PC-3 (cell line): ENCODE measurements around the gene GRIN2A.

ENCODE experiments used
- CTCF ChIP-seq: fragments of 300-600 bp; sonication (generic); conservative IDR thresholded peaks from 2 replicates; pipeline ENCODE4 v1.5.1; 2017; ENCODE audit warnings: antibody characterized with exemption, low read depth, mild to moderate bottlenecking, low read length
- EZH2 ChIP-seq: fragments of 300-600 bp; sonication (generic); IDR thresholded peaks from one replicate; pipeline ENCODE4 v1.6.1; 2017; ENCODE audit warnings: antibody characterized with exemption, mild to moderate bottlenecking, low read length; ENCODE audit not compliant: unreplicated experiment

DNA sequence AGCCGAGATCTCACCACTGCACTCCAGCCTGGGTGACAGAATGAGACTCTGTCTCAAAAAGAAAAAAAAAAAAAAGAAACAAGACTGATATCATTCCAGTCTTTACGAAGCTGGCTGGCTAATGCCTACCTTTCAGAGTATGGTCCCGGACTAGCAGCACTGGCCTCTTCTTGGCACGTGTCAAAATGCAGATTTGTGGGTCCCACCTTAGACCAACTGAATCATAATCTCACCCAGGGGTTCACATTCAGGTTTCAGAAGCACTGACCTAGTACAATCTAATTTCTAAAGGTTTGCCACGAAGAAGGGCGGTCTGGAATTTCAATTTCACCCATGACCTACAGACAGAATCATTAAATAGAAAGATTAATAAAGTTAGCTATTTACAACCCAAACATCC, 43.4 kb upstream of the GRIN2A start:
- no peak for TF ChIP-seq EZH2
- TF ChIP-seq CTCF, result no peak
